Measurements from ENCODE around the gene MEGF11. TPM values are rescaled to one million over a fixed set of nuclear protein-coding genes. Genes with fewer than 3 reads are reported as not detected.

The MEGF11 gene
- total and polyA plus RNA-seq, 8 donors: 0.05 to 0.92 (median 0.14) TPM; not detected in 4

DNA sequence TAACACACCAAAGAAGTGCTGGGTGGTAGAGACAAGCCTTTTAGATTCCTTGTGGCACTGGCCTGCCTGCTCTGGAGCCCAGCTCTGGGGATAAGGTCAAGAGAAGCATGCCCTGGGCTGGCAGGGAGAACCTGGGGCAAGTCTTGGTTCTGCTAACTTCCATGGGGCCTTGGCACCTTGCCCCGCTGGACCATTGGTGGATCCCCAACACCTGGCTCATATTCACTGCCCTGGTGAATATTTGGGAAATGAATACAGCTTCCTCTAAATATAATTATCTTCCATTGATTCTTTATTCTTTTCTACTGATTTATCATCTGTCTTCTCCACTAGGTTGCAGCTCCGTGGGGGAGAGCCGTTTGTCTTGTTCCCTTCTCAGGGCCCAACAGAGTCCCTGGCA, 294.7 kb downstream of the MEGF11 start:
- intact Hi-C loops (cut with DNase I; ENCODE audit: low total_unique reads): no loop called here
- Histone ChIP-seq H3K27ac (no peak overlapping the region), H3K36me3 (no peaks in the 10 kb centered on the region), H3K9me3 (no peaks in the 10 kb centered on the region), H3K4me3 (no peak overlapping the region), H3K4me1 (no peaks in the 10 kb centered on the region), H3K27me3 (peaks cover 0 to 36% (median 8%) of the 10 kb centered on the region in 3 donors)
- WGBS, 5 donors: 62 to 74% (median 70%) methylated on average over 3 of the region's 3 CpGs
- DNase-seq: no peak
- TF ChIP-seq, protein P1, sequence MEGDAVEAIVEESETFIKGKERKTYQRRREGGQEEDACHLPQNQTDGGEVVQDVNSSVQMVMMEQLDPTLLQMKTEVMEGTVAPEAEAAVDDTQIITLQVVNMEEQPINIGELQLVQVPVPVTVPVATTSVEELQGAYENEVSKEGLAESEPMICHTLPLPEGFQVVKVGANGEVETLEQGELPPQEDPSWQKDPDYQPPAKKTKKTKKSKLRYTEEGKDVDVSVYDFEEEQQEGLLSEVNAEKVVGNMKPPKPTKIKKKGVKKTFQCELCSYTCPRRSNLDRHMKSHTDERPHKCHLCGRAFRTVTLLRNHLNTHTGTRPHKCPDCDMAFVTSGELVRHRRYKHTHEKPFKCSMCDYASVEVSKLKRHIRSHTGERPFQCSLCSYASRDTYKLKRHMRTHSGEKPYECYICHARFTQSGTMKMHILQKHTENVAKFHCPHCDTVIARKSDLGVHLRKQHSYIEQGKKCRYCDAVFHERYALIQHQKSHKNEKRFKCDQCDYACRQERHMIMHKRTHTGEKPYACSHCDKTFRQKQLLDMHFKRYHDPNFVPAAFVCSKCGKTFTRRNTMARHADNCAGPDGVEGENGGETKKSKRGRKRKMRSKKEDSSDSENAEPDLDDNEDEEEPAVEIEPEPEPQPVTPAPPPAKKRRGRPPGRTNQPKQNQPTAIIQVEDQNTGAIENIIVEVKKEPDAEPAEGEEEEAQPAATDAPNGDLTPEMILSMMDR (IDR thresholded peaks at IDR 0.05): no peak
- TF ChIP-seq POLR2A (IDR thresholded peaks at IDR 0.05) (no peak), POLR2AphosphoS5 (IDR thresholded peaks at IDR 0.05) (no peak), EP300 (IDR thresholded peaks at IDR 0.05) (no peak)

DNA sequence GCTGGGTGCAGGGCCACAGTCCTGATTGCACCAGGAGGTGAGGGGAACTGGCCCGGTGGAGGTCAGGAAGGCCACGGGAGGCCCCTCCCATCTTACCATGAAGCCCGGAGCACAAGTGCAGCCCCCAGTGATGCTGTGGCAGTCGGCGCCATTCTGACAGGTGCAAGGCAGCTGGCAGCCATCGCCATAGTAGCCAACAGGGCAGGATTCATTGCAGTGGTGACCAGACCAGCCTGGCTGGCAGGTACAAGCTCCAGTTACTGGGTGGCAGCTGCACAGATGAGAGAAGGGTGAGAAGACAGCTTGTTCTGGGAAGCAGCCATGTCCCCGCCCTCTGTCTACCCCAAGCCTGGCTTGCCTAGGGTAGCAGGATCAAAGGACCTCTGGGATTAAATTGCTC, 296.1 kb downstream of the MEGF11 start:
- H3K9me3 ChIP-seq: no peaks in the 10 kb centered on the region
- TF ChIP-seq EP300 (IDR thresholded peaks at IDR 0.05): no peak
- H3K27ac ChIP-seq: no peak overlapping the region
- H3K36me3 ChIP-seq: no peaks in the 10 kb centered on the region
- no peaks in the 10 kb centered on the region for H3K4me1 ChIP-seq
- WGBS, 5 donors: 55 to 88% (median 59%) methylated on average over 4 to 7 of the region's 7 CpGs
- no peak overlapping the region for H3K4me3 ChIP-seq
- peaks cover 0 to 31% (median 0%) of the 10 kb centered on the region in 3 donors for H3K27me3 ChIP-seq
- intact Hi-C loops (cut with DNase I; ENCODE audit: low total_unique reads): no loop called here
- no peak for DNase-seq

DNA sequence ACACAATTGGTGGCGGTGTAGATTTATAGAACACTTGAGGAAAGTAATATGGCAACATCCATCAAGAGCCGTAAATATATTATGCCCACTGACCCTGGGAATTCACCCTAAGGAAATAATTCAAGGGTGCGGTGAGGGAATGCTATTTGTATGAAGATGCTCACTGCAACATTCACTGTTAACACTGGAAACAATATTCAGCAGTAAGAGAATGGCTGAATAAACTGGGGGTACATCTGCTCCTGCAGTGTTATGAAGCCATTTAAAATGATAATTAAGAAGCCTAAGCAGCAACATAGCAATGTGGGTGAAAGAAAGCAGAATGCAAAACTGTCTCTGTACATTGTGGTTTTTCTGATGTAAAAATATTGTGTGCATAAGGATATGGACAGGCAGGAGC, 296.7 kb downstream of the MEGF11 start:
- intact Hi-C loops (cut with DNase I; ENCODE audit: low total_unique reads): no loop called here
- H3K4me3 ChIP-seq: no peak overlapping the region
- H3K27me3 ChIP-seq: peaks cover 0 to 29% (median 0%) of the 10 kb centered on the region in 3 donors
- H3K4me1 ChIP-seq: no peaks in the 10 kb centered on the region
- WGBS, 5 donors: 90 to 96% (median 95%) methylated on average over 3 of the region's 3 CpGs
- no peak for TF ChIP-seq POLR2A (IDR thresholded peaks at IDR 0.05)
- no peak for TF ChIP-seq POLR2AphosphoS5 (IDR thresholded peaks at IDR 0.05)
- TF ChIP-seq, protein P1 (IDR thresholded peaks at IDR 0.05): no peak
- no peak for TF ChIP-seq EP300 (IDR thresholded peaks at IDR 0.05)
- H3K27ac ChIP-seq: no peak overlapping the region
- no peaks in the 10 kb centered on the region for H3K36me3 ChIP-seq
- no peak for DNase-seq
- H3K9me3 ChIP-seq: no peaks in the 10 kb centered on the region

DNA sequence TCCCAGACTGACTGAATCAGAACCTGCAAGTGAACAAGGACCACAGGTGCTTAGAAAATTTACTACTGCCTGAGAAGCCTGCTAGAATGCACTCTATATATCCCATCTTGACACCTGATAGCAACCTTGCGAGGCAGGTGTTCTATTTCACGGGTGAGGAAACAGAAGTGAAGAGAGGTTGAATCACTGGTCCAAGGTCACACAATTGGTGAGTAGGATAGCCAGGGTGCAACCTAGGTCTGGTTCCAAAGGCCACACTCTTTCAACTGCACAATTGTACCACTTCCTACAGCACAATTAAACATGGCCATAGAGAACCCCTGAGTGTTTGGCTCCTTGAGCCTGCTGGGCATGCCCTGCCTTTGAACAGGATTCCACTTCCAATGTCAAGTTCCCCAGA, 297.2 kb downstream of the MEGF11 start:
- Histone ChIP-seq H3K9me3 (no peaks in the 10 kb centered on the region), H3K4me3 (no peak overlapping the region), H3K27ac (no peak overlapping the region), H3K36me3 (no peaks in the 10 kb centered on the region), H3K4me1 (no peaks in the 10 kb centered on the region), H3K27me3 (peaks cover 0 to 23% (median 0%) of the 10 kb centered on the region in 3 donors)
- TF ChIP-seq POLR2AphosphoS5 (IDR thresholded peaks at IDR 0.05) (no peak), EP300 (IDR thresholded peaks at IDR 0.05) (no peak), POLR2A (IDR thresholded peaks at IDR 0.05) (no peak)
- TF ChIP-seq, protein P1 (IDR thresholded peaks at IDR 0.05): no peak
- intact Hi-C loops (cut with DNase I; ENCODE audit: low total_unique reads): no loop called here
- WGBS, 5 donors: 61 to 80% (median 71%) methylated on average over 2 of the region's 2 CpGs
- DNase-seq: no peak

DNA sequence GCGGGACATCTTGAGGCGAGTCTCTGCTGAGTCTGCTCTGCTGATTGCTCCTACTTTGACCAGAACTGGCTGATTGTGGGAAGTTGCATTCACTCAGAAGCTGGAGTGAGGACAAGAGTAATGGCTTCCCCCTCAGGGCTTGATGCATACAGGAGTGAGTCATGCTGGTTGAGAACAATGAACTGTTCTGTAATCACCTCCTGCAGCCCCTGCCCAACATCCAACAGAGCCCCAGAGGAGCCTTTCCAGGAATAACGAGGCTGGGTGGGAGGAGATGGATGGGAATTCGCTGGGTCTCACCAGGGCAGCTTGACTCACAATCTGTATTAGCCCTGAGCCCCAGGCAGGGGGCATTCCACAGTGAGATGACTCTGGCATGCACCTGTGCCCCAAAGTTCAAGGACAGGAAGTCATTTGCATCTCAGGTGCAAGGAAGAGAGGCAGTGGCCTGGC, 299.2 kb downstream of the MEGF11 start:
- no peaks in the 10 kb centered on the region for H3K9me3 ChIP-seq
- peaks cover 0 to 19% (median 0%) of the 10 kb centered on the region in 3 donors for H3K27me3 ChIP-seq
- 49 to 62% (median 51%) methylated on average over 4 of the region's 4 CpGs for WGBS, 5 donors
- intact Hi-C loops (cut with DNase I; ENCODE audit: low total_unique reads): loop anchor here (5.0 kb wide), 1 partner anchor 52 kb away; no protein-coding TSS in a partner anchor
- DNase-seq: no peak
- TF ChIP-seq, protein P1 (IDR thresholded peaks at IDR 0.05): no peak
- TF ChIP-seq POLR2A (IDR thresholded peaks at IDR 0.05): no peak
- no peak overlapping the region for H3K4me3 ChIP-seq
- no peaks in the 10 kb centered on the region for H3K36me3 ChIP-seq
- H3K27ac ChIP-seq: no peak overlapping the region
- no peaks in the 10 kb centered on the region for H3K4me1 ChIP-seq
